Aortic smooth muscle cell (primary cell): ENCODE measurements around the gene EEF1E1. TPM values are rescaled to one million over a fixed set of nuclear protein-coding genes. Genes with fewer than 3 reads are reported as not detected.

Source experiments
- total RNA-seq: library from RNA; depleted of rRNA; stranded (reverse); fragments of >200 nt; gene quantifications from 2 replicates; pipeline ENCODE4 v1.2.3, GENCODE V29; 2014

The EEF1E1 gene
- 36.3 and 44.1 TPM in 2 replicates for total RNA-seq

DNA sequence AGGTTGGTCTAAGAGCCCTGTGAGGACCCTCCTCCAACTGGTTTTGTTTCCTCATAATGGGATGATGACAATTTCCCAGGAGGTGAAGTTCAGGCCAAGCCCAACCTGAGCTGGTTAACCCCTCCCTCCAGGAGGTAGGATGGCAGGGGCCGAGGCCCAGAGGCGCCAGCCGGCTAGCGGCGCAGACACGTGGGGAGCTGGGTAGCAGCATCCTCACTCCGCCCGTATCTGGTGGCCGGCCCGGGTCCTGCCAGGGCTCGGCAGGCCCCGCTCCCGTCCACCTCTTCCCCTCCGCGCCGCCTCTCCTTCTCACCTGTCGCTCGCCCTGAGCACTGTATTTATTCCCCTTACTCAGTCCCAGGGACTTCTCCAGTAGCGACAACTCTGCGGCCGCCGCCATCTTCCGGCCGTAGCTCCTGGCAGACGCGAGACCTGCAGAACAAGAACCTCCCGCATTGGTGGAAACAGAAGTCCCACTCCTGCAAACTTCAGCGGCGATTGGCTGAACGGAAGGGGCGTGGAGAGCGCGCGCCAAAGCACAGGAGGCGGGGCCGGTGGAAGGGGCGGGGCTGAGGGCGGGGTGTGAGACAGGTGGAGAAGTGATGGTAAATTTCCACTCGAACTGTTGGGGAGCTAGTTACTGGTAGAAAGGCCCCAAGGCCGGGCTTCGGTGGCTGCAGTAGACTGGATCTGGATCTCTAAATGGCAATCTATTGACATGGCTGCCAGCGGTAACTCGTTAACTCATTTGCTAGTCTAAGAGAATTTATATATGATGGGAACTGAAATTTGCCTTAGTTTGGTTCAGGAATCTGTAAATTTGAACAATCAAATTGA, at the start of gene EEF1E1:
EEF1E1 (minus strand) TSS at position 427 of the 837 bp plus-strand sequence; CDS start at position 400, 27 bp downstream.

DNA sequence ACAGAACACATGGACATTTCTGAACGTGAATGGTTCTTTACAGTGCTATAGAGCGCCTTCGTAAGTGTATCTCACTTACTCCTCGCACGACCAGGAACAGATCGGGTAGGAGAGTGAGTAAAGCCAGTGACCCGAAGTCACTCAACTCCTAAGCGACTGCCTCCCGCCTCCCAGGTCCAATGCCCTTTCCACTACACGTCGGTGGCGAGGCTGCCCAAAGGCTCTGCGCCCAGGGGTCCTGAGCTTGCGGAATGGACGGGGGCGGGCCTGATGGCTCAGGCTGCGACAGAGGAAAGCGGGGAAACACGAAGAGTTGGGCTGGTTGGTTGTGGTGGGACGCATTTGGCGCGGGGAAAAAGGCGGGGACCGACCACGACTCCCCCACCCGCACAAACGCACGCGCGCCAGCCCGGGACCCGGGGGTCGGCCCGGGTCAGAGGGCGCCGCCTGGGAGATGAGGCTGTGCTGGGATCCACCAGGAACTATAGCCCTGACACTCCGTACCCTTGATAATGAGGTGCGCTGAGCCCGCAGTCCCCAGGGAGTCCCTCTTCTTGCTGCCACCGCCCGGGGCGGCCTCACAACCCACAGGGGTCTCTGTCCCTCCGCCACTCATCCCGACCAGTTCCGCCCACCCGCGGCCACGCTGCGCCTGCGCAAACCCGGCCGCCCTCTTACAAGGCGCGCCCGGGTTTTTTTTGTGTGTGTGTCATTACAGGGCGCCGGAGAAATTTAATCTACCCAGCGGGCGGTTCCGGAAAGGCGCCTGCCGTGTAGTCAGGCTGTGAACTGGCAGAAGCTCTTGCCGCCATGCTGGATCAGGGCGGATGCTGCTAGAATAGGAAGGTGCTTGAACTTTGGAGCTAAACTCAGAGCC, 38.3 kb downstream of the EEF1E1 start, which contains the start of gene BLOC1S5:
BLOC1S5 (minus strand) TSS at position 629 of the 877 bp plus-strand sequence; CDS start at position 616, 13 bp downstream.

Other genes with a start within 250 kb of the EEF1E1 start
- 548 and 590 TPM in 2 replicates for gene TXNDC5, start 191.8 kb downstream of the EEF1E1 start, total RNA-seq
- gene BLOC1S5, start 38.2 kb downstream of the EEF1E1 start, total RNA-seq, result 22.9 and 28.2 TPM in 2 replicates